ENCODE data around the gene KIZ. TPM values are rescaled to one million over a fixed set of nuclear protein-coding genes. Genes with fewer than 3 reads are reported as not detected.

KIZ gene
- total RNA-seq, 1 donor from 2014 or later, result 12.2 TPM

GRCh38 chr20:21279706-21280521, 154.0 kb downstream of the KIZ start:
- no peak for TF ChIP-seq CTCF (IDR thresholded peaks at IDR 0.05)
- no peaks in the 10 kb centered on the region for H3K4me1 Mint-ChIP-seq (ENCODE audit: low read depth)
- H3K36me3 Mint-ChIP-seq (ENCODE audit: low read depth), result peaks cover 3% of the 10 kb centered on the region
- DNase-seq (ENCODE audit: low spot score), result no peak
- no peak overlapping the region for H3K4me3 Mint-ChIP-seq (ENCODE audit: unreplicated experiment)
- H3K27ac Mint-ChIP-seq (ENCODE audit: unreplicated experiment), result no peak overlapping the region
- H3K9me3 Mint-ChIP-seq (ENCODE audit: low read depth), result peaks cover 3% of the 10 kb centered on the region
- H3K27me3 Mint-ChIP-seq (ENCODE audit: low read depth), result peaks cover 33% of the 10 kb centered on the region

- TF ChIP-seq CTCF (IDR thresholded peaks at IDR 0.05), result no peak
- no peak for DNase-seq (ENCODE audit: low spot score)
Observed at GRCh38 chr20:21280522-21281016, 154.7 kb downstream of the KIZ start.

GRCh38 chr20:21286775-21287174, 160.9 kb downstream of the KIZ start:
- H3K4me3 Mint-ChIP-seq (ENCODE audit: unreplicated experiment), result no peak overlapping the region
- peaks cover 12% of the 10 kb centered on the region for H3K9me3 Mint-ChIP-seq (ENCODE audit: low read depth)
- H3K27me3 Mint-ChIP-seq (ENCODE audit: low read depth), result peaks cover 23% of the 10 kb centered on the region
- H3K36me3 Mint-ChIP-seq (ENCODE audit: low read depth), result peaks cover 3% of the 10 kb centered on the region
- no peaks in the 10 kb centered on the region for H3K4me1 Mint-ChIP-seq (ENCODE audit: low read depth)
- no peak overlapping the region for H3K27ac Mint-ChIP-seq (ENCODE audit: unreplicated experiment)
- no peak for TF ChIP-seq CTCF (IDR thresholded peaks at IDR 0.05)
- no peak for DNase-seq (ENCODE audit: low spot score)

More at GRCh38 chr20:21280522-21281016, 154.7 kb downstream of the KIZ start:
- Mint-ChIP-seq H3K4me1 (ENCODE audit: low read depth) (no peaks in the 10 kb centered on the region), H3K4me3 (ENCODE audit: unreplicated experiment) (no peak overlapping the region), H3K27ac (ENCODE audit: unreplicated experiment) (no peak overlapping the region), H3K27me3 (ENCODE audit: low read depth) (peaks cover 33% of the 10 kb centered on the region), H3K36me3 (ENCODE audit: low read depth) (peaks cover 3% of the 10 kb centered on the region), H3K9me3 (ENCODE audit: low read depth) (peaks cover 7% of the 10 kb centered on the region)

- Mint-ChIP-seq H3K4me1 (ENCODE audit: low read depth) (no peaks in the 10 kb centered on the region), H3K27me3 (ENCODE audit: low read depth) (peaks cover 23% of the 10 kb centered on the region), H3K36me3 (ENCODE audit: low read depth) (no peaks in the 10 kb centered on the region), H3K4me3 (ENCODE audit: unreplicated experiment) (no peak overlapping the region), H3K9me3 (ENCODE audit: low read depth) (peaks cover 9% of the 10 kb centered on the region), H3K27ac (ENCODE audit: unreplicated experiment) (no peak overlapping the region)
- DNase-seq (ENCODE audit: low spot score), result no peak
- no peak for TF ChIP-seq CTCF (IDR thresholded peaks at IDR 0.05)
Observed at GRCh38 chr20:21288587-21289370, 162.9 kb downstream of the KIZ start.

- no peak overlapping the region for H3K4me3 Mint-ChIP-seq (ENCODE audit: unreplicated experiment)
- no peaks in the 10 kb centered on the region for H3K4me1 Mint-ChIP-seq (ENCODE audit: low read depth)
- TF ChIP-seq CTCF (IDR thresholded peaks at IDR 0.05), result no peak
- peaks cover 25% of the 10 kb centered on the region for H3K27me3 Mint-ChIP-seq (ENCODE audit: low read depth)
- peaks cover 9% of the 10 kb centered on the region for H3K9me3 Mint-ChIP-seq (ENCODE audit: low read depth)
- no peaks in the 10 kb centered on the region for H3K36me3 Mint-ChIP-seq (ENCODE audit: low read depth)
- H3K27ac Mint-ChIP-seq (ENCODE audit: unreplicated experiment), result no peak overlapping the region
- no peak for DNase-seq (ENCODE audit: low spot score)
Observed at GRCh38 chr20:21289651-21290050, 163.8 kb downstream of the KIZ start.
